ENCODE results near the gene TRMT112. TPM values are rescaled to one million over a fixed set of nuclear protein-coding genes. Genes with fewer than 3 reads are reported as not detected.
A peak's percentile ranks its signal among the peaks of the same experiment; 100 is the strongest.

The TRMT112 gene
- total RNA-seq, 6 experiments from 2014 or later, result 246 to 269 (median 261) TPM

DNA sequence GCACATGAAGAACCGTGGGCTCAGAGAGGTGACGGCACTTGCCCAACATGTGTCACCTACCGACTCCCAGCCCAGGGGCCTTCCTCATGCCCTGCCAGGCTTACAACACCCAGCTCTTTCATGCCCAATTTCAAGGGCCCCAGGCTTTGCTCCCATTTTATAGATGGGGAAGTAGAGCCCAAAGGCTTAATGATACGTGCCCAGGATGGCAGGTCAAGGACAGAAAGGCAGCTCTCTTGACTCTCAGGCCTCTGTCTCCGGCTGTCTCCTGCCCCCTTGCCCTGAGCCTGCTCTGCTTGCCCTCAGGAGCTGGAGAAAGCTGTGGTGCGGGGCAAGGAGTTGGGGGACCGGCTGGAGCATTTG lies 31.6 kb upstream of the TRMT112 start:
- Mint-ChIP-seq H3K27me3 (ENCODE audit: insufficient read depth) (peaks cover 8% of the 10 kb centered on the region), H3K4me1 (ENCODE audit: low read depth) (no peaks in the 10 kb centered on the region), H3K27ac (no peak overlapping the region), H3K9me3 (no peaks in the 10 kb centered on the region), H3K36me3 (ENCODE audit: low read depth) (no peaks in the 10 kb centered on the region), H3K4me3 (no peak overlapping the region)
- DNase-seq, result no peak
- TF ChIP-seq, protein P1, sequence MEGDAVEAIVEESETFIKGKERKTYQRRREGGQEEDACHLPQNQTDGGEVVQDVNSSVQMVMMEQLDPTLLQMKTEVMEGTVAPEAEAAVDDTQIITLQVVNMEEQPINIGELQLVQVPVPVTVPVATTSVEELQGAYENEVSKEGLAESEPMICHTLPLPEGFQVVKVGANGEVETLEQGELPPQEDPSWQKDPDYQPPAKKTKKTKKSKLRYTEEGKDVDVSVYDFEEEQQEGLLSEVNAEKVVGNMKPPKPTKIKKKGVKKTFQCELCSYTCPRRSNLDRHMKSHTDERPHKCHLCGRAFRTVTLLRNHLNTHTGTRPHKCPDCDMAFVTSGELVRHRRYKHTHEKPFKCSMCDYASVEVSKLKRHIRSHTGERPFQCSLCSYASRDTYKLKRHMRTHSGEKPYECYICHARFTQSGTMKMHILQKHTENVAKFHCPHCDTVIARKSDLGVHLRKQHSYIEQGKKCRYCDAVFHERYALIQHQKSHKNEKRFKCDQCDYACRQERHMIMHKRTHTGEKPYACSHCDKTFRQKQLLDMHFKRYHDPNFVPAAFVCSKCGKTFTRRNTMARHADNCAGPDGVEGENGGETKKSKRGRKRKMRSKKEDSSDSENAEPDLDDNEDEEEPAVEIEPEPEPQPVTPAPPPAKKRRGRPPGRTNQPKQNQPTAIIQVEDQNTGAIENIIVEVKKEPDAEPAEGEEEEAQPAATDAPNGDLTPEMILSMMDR (IDR thresholded peaks at IDR 0.05), result no peak

DNA sequence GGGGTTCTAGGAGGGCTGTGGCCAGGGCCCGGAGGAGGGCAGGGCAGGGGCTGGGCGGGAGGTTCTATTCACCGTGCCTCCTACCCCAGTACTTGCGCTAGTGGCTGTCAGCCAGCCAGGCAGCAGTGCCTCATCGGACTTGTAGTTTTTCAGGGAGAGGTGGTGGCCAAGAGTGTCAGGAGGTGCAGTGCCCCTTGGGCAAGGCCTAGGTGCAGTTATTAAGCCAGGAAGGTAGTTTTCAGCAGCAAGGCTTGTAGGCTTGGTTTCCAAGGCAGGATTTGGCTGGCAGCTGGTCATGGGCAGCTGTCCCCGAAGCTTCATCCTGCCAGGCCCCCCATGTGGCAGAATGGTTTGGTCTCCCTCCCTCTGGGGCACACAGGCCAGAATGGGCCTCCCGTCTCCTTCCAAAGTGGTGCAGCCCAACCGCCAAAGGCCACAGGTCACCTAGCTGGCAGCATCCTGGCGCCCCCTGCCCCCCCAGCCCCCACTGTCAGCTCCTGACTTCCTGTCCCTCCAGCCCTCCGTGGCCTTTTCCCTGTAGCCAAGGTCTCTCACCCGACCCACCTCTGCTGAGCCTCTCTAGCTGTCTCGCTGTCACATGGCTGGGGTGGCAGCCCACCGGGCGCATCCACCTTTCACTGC lies 31.1 kb upstream of the TRMT112 start:
- Mint-ChIP-seq H3K4me3 (no peak overlapping the region), H3K27me3 (ENCODE audit: insufficient read depth) (peaks cover 8% of the 10 kb centered on the region), H3K9me3 (no peaks in the 10 kb centered on the region), H3K27ac (no peak overlapping the region), H3K4me1 (ENCODE audit: low read depth) (no peaks in the 10 kb centered on the region), H3K36me3 (ENCODE audit: low read depth) (no peaks in the 10 kb centered on the region)
- TF ChIP-seq, protein P1 (IDR thresholded peaks at IDR 0.05), result no peak
- DNase-seq, result no peak

DNA sequence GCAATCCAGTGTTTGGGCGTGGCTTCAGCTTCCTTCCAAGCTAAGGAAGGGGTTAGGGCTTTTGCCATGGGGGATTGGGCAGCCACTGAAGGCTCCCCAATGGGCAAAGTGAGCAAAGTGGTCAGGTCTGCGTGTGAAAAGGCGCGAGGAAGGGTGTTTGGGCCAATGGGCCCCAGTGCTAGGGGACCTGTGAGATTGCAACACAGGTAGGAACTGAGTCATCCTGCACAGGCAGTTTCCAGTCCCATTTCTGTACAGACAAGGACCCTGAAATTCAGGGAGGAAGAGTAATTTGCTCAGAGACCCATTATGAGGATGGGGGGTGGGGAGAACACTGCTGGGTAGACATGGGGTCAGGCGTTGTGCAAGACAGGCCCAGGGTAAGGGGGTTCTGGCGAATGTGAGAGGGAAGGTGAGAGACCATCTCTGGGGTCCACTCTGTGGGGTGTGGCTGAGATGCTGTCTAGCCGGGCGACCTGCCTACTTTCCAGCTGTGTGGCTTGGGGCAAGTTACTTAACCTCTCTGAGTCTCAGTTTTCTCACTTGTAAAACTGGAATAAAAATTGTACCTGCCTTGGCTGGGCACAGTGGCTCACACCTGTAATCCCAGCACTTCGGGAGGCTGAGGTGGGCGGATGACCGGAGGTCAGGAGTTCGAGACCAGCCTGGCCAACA lies 30.0 kb upstream of the TRMT112 start:
- Mint-ChIP-seq H3K27me3 (ENCODE audit: insufficient read depth) (peaks cover 9% of the 10 kb centered on the region), H3K36me3 (ENCODE audit: low read depth) (no peaks in the 10 kb centered on the region), H3K4me3 (no peak overlapping the region), H3K4me1 (ENCODE audit: low read depth) (no peaks in the 10 kb centered on the region), H3K9me3 (no peaks in the 10 kb centered on the region), H3K27ac (no peak overlapping the region)
- DNase-seq, result no peak
- TF ChIP-seq, protein P1 (IDR thresholded peaks at IDR 0.05), result no peak

DNA sequence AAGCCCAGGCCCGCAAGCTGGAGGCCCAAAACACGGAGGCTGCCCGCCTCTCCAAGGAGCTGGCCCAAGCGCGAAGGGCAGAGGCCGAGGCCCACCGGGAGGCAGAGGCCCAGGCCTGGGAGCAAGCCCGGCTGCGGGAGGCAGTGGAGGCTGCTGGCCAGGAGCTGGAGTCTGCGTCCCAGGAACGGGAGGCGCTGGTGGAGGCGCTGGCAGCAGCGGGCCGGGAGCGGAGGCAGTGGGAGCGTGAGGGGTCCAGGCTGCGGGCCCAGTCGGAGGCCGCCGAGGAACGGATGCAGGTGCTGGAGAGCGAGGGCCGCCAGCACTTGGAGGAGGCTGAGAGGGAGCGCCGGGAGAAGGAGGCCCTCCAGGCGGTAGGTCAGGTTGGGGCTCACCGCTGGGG lies 27.4 kb upstream of the TRMT112 start:
- H3K27me3 Mint-ChIP-seq (ENCODE audit: insufficient read depth), result peaks cover 7% of the 10 kb centered on the region
- DNase-seq, result no peak
- no peaks in the 10 kb centered on the region for H3K9me3 Mint-ChIP-seq
- no peaks in the 10 kb centered on the region for H3K36me3 Mint-ChIP-seq (ENCODE audit: low read depth)
- H3K4me3 Mint-ChIP-seq, result no peak overlapping the region
- H3K27ac Mint-ChIP-seq, result no peak overlapping the region
- no peaks in the 10 kb centered on the region for H3K4me1 Mint-ChIP-seq (ENCODE audit: low read depth)
- TF ChIP-seq, protein P1 (IDR thresholded peaks at IDR 0.05), result no peak

DNA sequence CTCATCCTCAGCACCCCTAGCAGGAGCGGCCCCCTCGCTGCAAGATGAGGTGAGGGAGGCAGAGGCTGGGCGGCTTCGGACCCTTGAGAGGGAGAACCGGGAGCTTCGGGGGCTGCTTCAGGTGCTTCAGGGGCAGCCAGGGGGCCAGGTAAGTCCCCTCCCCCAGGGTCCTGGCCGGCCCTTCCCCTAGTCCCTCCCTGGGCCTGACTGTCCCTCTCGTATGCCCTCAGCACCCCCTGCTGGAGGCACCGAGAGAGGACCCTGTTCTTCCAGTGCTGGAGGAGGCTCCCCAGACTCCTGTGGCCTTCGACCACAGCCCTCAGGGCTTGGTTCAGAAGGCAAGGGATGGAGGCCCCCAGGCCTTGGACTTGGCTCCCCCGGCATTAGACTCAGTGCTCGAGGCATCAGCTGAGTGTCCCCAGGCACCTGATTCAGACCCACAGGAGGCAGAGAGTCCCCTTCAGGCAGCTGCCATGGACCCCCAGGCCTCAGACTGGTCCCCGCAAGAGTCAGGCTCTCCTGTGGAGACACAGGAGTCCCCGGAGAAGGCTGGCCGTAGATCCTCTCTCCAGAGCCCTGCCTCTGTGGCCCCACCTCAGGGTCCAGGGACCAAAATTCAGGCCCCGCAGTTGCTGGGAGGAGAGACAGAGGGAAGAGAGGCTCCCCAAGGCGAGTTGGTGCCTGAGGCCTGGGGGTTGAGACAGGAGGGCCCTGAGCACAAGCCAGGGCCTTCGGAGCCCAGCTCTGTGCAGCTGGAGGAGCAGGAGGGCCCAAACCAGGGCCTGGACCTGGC lies 26.6 kb upstream of the TRMT112 start:
- TF ChIP-seq, protein P1 (IDR thresholded peaks at IDR 0.05), result peak; percentile 61
- Mint-ChIP-seq H3K4me3 (no peak overlapping the region), H3K27me3 (ENCODE audit: insufficient read depth) (peaks cover 7% of the 10 kb centered on the region), H3K27ac (no peak overlapping the region), H3K36me3 (ENCODE audit: low read depth) (no peaks in the 10 kb centered on the region), H3K9me3 (no peaks in the 10 kb centered on the region), H3K4me1 (ENCODE audit: low read depth) (no peaks in the 10 kb centered on the region)
- no peak for DNase-seq

Measured in HFFc6 (cell line).